GM11168 (cell line): ENCODE measurements around the gene PSRC1.
"Not testable (repeated sequence)": the region's sequence is repeated elsewhere in the genome, so short reads cannot be mapped to it uniquely, and the experiment has no call there.

Experiments used
- in situ Hi-C: fragments of 300-500 bp; cut with MboI; formaldehyde crosslinking; loops from one replicate; pipeline ENCODE4 v1.12.0; 2022; ENCODE audit warnings: low sequenced_read_pairs; ENCODE audit not compliant: unreplicated experiment

PSRC1 gene

GRCh38 chr1:109282952-109283747, at the start of gene PSRC1:
PSRC1 (minus strand) TSS chr1:109283145.
- in situ Hi-C loops = loop anchor here (5.0 kb wide), 1 partner anchor 114 kb away; the partner anchor contains the start of gene SORT1

- in situ Hi-C loops = no loop called here
Observed at GRCh38 chr1:109331113-109331512, 48.2 kb upstream of the PSRC1 start.

GRCh38 chr1:109327285-109327684, 44.3 kb upstream of the PSRC1 start:
- in situ Hi-C loops = no loop called here

- in situ Hi-C loops = no loop called here
Observed at GRCh38 chr1:109322974-109323373, 40.0 kb upstream of the PSRC1 start.

- in situ Hi-C loops = no loop called here
Observed at GRCh38 chr1:109319114-109319513, 36.2 kb upstream of the PSRC1 start.

- in situ Hi-C loops = no loop called here
Observed at GRCh38 chr1:109316506-109316905, 33.6 kb upstream of the PSRC1 start.

- in situ Hi-C loops = no loop called here
Observed at GRCh38 chr1:109315288-109315687, 32.3 kb upstream of the PSRC1 start.

- in situ Hi-C loops = no loop called here
Observed at GRCh38 chr1:109314795-109315194, 31.9 kb upstream of the PSRC1 start.

GRCh38 chr1:109312978-109313775, 30.2 kb upstream of the PSRC1 start:
- in situ Hi-C loops = no loop called here

- in situ Hi-C loops = no loop called here
Observed at GRCh38 chr1:109312246-109312645, 29.3 kb upstream of the PSRC1 start.

GRCh38 chr1:109309347-109309746, 26.4 kb upstream of the PSRC1 start:
- in situ Hi-C loops = no loop called here

- in situ Hi-C loops = no loop called here
Observed at GRCh38 chr1:109307274-109308021, 24.5 kb upstream of the PSRC1 start.

- in situ Hi-C loops = no loop called here
Observed at GRCh38 chr1:109306832-109307273, 23.9 kb upstream of the PSRC1 start, which contains the start of gene MYBPHL. MYBPHL (minus strand) TSS chr1:109307011; CDS start chr1:109306991, 20 bp downstream.

- in situ Hi-C loops = not testable (repeated sequence)
Observed at GRCh38 chr1:109305991-109306390, 23.0 kb upstream of the PSRC1 start.

- in situ Hi-C loops = no loop called here
Observed at GRCh38 chr1:109304226-109304920, 21.4 kb upstream of the PSRC1 start.

- in situ Hi-C loops = no loop called here
Observed at GRCh38 chr1:109301874-109302273, 18.9 kb upstream of the PSRC1 start.

GRCh38 chr1:109300650-109301151, 17.8 kb upstream of the PSRC1 start:
- in situ Hi-C loops = no loop called here

GRCh38 chr1:109299558-109300343, 16.8 kb upstream of the PSRC1 start:
- in situ Hi-C loops = no loop called here
